Keratinocyte (primary cell): ENCODE measurements around the gene EXOC4.

Experiments used
- CTCF ChIP-seq, 3 experiments: IDR thresholded peaks in 1 of 3; conservative IDR thresholded peaks in 1 of 3; optimal IDR thresholded peaks in 1 of 3; 2 replicates in 2 of 3; 3 replicates in 1 of 3; pipeline versions ENCODE3 to v1.5.1; 2011; ENCODE audit warnings: low read length in 3 of 3, mild to moderate bottlenecking in 3 of 3, moderate library complexity in 2 of 3, control low read depth in 1 of 3, inconsistent platforms in 1 of 3; ENCODE audit not compliant: insufficient read depth in 2 of 3; ENCODE audit errors: extremely low read depth in 1 of 3
- EZH2 ChIP-seq: IDR thresholded peaks from one replicate; pipeline ENCODE4 v1.6.1; 2012; ENCODE audit warnings: inconsistent platforms, mild to moderate bottlenecking, low read length, moderate library complexity

GRCh38 chr7:134069187-134069586, 816.3 kb downstream of the EXOC4 start:
- TF ChIP-seq CTCF (optimal IDR thresholded peaks at IDR 0.05 in 1 of 3, IDR thresholded peaks at IDR 0.05 in 1 of 3, conservative IDR thresholded peaks at IDR 0.05 in 1 of 3; ENCODE audit: extremely low read depth in 1 of 3, insufficient read depth in 2 of 3, low read length in 3 of 3) (no peak), EZH2 (no peak)
